GM12891 (cell line): Measurements from ENCODE around the gene SFTA2. TPM values are rescaled to one million over a fixed set of nuclear protein-coding genes. Genes with fewer than 3 reads are reported as not detected.
A peak's percentile ranks its signal among the peaks of the same experiment; 100 is the strongest.
"Not testable (repeated sequence)": the region's sequence is repeated elsewhere in the genome, so short reads cannot be mapped to it uniquely, and the experiment has no call there.

Experiments
- DNase-seq: peaks from one replicate; pipeline ENCODE4 v3.0.0; 2011; ENCODE audit warnings: low spot score; ENCODE audit not compliant: insufficient read length
- FAIRE-seq: peaks from 2 replicates; lab custom pipeline; 2011; peaks lifted over from hg19 to GRCh38; lab: Jason Lieb, UNC
- PAX5 ChIP-seq: IDR thresholded peaks from 2 replicates; pipeline ENCODE4 v1.6.1; 2011; ENCODE audit warnings: low read length, moderate library complexity, mild to moderate bottlenecking; ENCODE audit not compliant: insufficient read depth, severe bottlenecking
- POLR2A ChIP-seq: IDR thresholded peaks from 2 replicates; pipeline ENCODE4 v1.6.1; 2011; ENCODE audit warnings: low read depth, low read length, control low read depth
- POLR2AphosphoS5 ChIP-seq: IDR thresholded peaks from 2 replicates; pipeline ENCODE4 v1.6.1; 2011; ENCODE audit warnings: low read depth, low read length, control low read depth
- POU2F2 ChIP-seq: IDR thresholded peaks from 2 replicates; pipeline ENCODE4 v1.6.1; 2011; ENCODE audit warnings: low read depth, mild to moderate bottlenecking, control low read depth, low read length, moderate library complexity
- SPI1 ChIP-seq: IDR thresholded peaks from 2 replicates; pipeline ENCODE4 v1.6.1; 2011; ENCODE audit warnings: low read depth, low read length, control low read depth
- TAF1 ChIP-seq: IDR thresholded peaks from 2 replicates; pipeline ENCODE4 v1.6.1; 2011; ENCODE audit warnings: low read depth, low read length, control low read depth
- polyA plus RNA-seq: library from polyadenylated mRNA; unstranded; fragments of >200 nt; gene quantifications from one replicate; pipeline ENCODE4 v1.2.1, GENCODE V29; 2012; ENCODE audit warnings: low read depth, missing spikeins, inconsistent platforms; ENCODE audit not compliant: missing spikeins

SFTA2 gene
- not detected for polyA plus RNA-seq

- no peak for TF ChIP-seq POLR2AphosphoS5
- no peak for TF ChIP-seq POU2F2
- TF ChIP-seq PAX5: no peak
- no peak for TF ChIP-seq POLR2A
- no peak for TF ChIP-seq SPI1
- TF ChIP-seq TAF1: no peak
- FAIRE-seq (no peak), DNase-seq (no peak)
These were observed at the start of gene SFTA2 for GRCh38 chr6:30931969-30932645. TSS of gene SFTA2 (minus strand) at chr6:30932170. CDS start at chr6:30932096, 74 bp downstream.

- DNase-seq: no peak
- TF ChIP-seq POU2F2 (no peak), POLR2A (no peak)
- no peak for FAIRE-seq
These were observed 47.7 kb upstream of the SFTA2 start for GRCh38 chr6:30979690-30980089.

- TF ChIP-seq POLR2AphosphoS5 (no peak), PAX5 (no peak), POU2F2 (no peak), POLR2A (no peak), TAF1 (no peak), SPI1 (no peak)
- DNase-seq (no peak), FAIRE-seq (no peak)
These were observed 47.2 kb upstream of the SFTA2 start for GRCh38 chr6:30979141-30979540.

GRCh38 chr6:30974490-30975252, 42.7 kb upstream of the SFTA2 start:
- FAIRE-seq (no peak), DNase-seq (no peak)
- TF ChIP-seq POLR2AphosphoS5 (no peak), TAF1 (no peak), PAX5 (no peak), POLR2A (no peak), POU2F2 (no peak), SPI1 (no peak)

GRCh38 chr6:30972816-30973215, 40.8 kb upstream of the SFTA2 start:
- FAIRE-seq (no peak), DNase-seq (no peak)
- TF ChIP-seq SPI1 (no peak), PAX5 (no peak), POLR2AphosphoS5 (no peak), POU2F2 (no peak), POLR2A (no peak), TAF1 (no peak)

- FAIRE-seq: no peak
- TF ChIP-seq SPI1 (no peak), TAF1 (no peak), POU2F2 (no peak), PAX5 (no peak), POLR2A (no peak), POLR2AphosphoS5 (no peak)
- no peak for DNase-seq
These were observed 39.0 kb upstream of the SFTA2 start for GRCh38 chr6:30970946-30971345.

- FAIRE-seq, DNase-seq: not testable (repeated sequence)
- peak; percentile 46; the same call in 1 of the 2 replicates for TF ChIP-seq SPI1
These were observed 37.2 kb upstream of the SFTA2 start for GRCh38 chr6:30969171-30969570.

- DNase-seq: no peak
- TF ChIP-seq POU2F2: no peak
- TF ChIP-seq POLR2AphosphoS5: no peak
- TF ChIP-seq POLR2A: no peak
- TF ChIP-seq TAF1: no peak
- no peak for TF ChIP-seq PAX5
- TF ChIP-seq SPI1: no peak
- FAIRE-seq: peak; percentile 50
These were observed 34.2 kb upstream of the SFTA2 start for GRCh38 chr6:30966154-30966553.

- no peak for TF ChIP-seq SPI1
- no peak for TF ChIP-seq POU2F2
- no peak for TF ChIP-seq TAF1
- no peak for TF ChIP-seq POLR2A
- TF ChIP-seq PAX5: no peak
- no peak for TF ChIP-seq POLR2AphosphoS5
- DNase-seq: no peak
- peak; percentile 28 for FAIRE-seq
These were observed 33.2 kb upstream of the SFTA2 start for GRCh38 chr6:30965140-30965601.

GRCh38 chr6:30964075-30964474, 32.1 kb upstream of the SFTA2 start:
- FAIRE-seq: no peak
- TF ChIP-seq POLR2A (no peak), PAX5 (no peak), POLR2AphosphoS5 (no peak), POU2F2 (no peak), TAF1 (no peak), SPI1 (no peak)
- DNase-seq: no peak

GRCh38 chr6:30963641-30964040, 31.7 kb upstream of the SFTA2 start:
- FAIRE-seq (no peak), DNase-seq (no peak)
- TF ChIP-seq POLR2AphosphoS5 (no peak), TAF1 (no peak), POU2F2 (no peak), SPI1 (no peak), POLR2A (no peak), PAX5 (no peak)
